IPS DF 19.7 (cell line): ENCODE results near the gene SLC22A16.

Experiments used
- DNase-seq: peaks from one replicate; pipeline ENCODE4 v3.0.0-alpha.2; 2013; ENCODE audit warnings: low read depth, low spot score

Gene SLC22A16

DNA sequence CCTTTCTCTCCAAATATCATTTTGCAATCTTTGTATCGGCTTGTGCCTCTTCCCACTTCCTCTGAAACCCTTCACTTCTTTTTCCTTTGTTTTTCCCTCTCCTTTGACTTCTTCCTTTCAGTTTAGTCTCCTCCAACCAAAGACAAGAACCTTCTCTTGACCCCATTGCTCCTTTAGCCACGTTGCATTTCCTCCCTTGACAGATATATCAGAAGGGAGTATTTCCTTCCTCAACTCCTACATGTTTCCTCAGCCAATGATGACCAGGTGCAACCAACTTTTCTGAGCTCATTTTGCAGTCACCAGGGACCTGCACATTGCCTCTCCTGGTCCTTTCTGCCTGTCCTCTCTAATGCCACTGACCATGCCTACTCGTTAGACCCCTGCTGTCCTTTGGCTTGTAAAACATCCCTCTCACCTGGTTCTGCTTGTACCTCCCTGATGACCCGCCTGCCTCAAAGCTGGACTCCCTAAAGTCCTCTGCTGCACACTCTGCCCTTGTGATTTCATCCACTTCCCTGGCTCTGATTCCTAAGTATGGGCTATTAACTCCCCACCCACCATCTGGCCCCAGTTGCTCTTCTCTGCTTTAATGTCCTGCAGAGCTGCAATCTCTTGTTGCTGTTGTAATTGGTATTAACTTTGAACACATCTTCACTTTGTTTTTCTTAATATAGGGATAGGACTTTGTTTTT is 27.4 kb downstream of the SLC22A16 start:
- DNase-seq, result no peak

GRCh38 chr6:110447761-110448160 is 28.7 kb downstream of the SLC22A16 start:
- DNase-seq, result no peak

GRCh38 chr6:110446405-110446804 is 30.0 kb downstream of the SLC22A16 start:
- DNase-seq, result no peak

GRCh38 chr6:110440026-110440425 is 36.4 kb downstream of the SLC22A16 start:
- DNase-seq, result no peak

GRCh38 chr6:110439356-110439755 is 37.1 kb downstream of the SLC22A16 start:
- no peak for DNase-seq

DNA sequence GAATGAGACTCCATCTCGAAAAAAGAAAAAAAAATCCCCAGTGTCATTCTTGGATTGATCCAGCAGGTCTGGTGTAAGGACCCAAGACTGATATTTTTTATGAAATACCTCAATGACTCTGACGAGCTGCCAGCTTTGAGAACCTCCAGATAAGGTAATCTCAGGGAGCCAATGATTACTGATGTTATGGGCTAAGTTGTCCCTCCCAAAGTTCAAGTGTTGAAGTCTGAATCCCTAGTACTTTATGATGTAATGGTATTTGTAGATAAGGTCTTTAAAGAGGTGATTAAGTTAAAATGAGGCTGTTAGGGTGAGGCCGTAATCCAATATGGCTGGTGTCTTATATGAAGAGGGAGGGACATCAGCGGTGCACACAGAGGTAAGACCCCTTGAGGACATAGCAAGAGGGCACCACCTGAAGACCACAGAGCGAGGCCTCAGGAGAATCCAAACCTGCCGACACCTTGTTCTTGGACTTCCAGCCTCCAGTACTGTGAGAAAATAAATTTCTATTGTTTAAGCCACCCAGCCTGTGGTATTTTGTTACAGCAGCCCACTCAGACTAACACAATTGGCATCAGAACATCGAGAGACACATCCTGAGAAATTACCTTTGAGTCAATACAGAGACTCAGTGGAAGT is 41.3 kb downstream of the SLC22A16 start:
- DNase-seq, result no peak

- no peak for DNase-seq
Measured at GRCh38 chr6:110432285-110432900, 44.0 kb downstream of the SLC22A16 start.

- DNase-seq, result no peak
Measured at GRCh38 chr6:110430741-110431140, 45.7 kb downstream of the SLC22A16 start.

DNA sequence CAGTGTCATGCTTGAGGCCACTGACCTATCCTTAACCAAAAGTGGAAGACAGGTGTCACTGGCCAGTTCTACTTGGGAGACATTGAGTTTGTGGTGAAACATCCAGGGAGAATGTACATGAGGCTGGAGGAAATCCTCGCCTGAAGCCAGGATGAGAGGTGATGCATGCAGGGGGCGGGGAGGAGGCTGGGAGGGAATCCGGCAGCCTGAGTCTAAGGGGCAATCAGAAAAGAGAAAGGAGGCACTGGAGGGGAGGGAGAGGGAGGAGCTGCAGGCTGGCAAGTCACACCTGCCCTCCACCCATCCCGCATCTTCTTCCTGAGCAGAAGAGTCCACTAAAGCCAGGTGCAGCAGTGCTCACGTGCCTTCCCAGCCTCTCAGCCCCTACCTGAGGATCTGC is 46.2 kb downstream of the SLC22A16 start:
- no peak for DNase-seq

- DNase-seq, result no peak
Measured at GRCh38 chr6:110428153-110428552, 48.3 kb downstream of the SLC22A16 start.

DNA sequence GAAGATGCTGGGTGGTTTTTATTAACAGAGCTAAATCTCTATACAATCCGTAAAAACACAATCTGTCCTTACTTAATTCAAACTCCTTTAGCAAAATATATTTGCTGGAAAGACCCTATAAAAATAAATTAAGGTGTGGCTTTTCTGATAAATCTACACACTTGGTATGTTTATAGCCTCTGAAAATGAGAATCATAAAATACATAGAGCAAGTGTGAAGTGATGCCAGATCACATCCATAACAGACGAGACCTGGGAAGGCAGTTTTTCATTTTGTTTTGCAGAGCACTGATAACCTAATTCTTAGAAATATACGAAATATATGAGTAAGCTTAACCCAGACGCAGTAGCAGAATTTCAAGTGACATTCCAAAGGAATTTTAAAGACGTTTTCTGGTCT is 50.6 kb downstream of the SLC22A16 start:
- DNase-seq, result no peak

- DNase-seq, result no peak
Measured at GRCh38 chr6:110422444-110422822, 54.0 kb downstream of the SLC22A16 start.

- no peak for DNase-seq
Measured at GRCh38 chr6:110421749-110422443, 54.5 kb downstream of the SLC22A16 start.

DNA sequence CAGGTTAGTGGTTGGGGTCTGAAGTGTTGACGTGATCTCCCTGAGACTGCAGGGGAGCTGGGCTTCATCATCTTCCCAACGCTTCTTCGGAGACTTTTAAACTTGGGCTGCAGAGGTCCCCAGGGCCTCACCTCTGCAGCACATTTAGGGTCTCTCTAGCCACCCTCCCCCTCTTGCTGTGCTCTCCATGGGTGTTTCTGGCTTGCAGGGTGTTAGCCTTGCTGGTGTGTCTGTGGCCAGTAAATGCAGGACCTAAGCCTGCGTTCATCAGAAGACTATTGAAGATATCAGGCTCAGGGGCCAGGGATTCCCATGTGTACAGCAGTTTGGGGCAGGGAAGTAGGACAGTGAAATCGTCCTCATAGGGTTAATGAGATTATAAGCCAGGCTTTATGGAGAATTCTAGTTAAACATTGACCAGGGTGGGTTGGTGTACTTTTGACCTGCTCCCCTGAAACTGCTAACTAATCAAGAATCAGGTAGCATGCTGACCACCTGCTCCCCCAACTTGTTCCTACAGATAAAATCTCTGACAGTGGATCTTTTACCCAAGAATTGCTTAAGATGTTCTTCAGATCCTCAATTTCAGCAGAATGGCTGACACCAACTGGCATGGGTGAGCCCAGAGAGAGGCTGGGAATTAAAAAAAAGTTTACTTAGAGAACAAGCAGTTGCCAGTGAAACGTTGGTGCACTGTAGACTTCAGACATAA is 57.2 kb downstream of the SLC22A16 start:
- DNase-seq, result no peak

DNA sequence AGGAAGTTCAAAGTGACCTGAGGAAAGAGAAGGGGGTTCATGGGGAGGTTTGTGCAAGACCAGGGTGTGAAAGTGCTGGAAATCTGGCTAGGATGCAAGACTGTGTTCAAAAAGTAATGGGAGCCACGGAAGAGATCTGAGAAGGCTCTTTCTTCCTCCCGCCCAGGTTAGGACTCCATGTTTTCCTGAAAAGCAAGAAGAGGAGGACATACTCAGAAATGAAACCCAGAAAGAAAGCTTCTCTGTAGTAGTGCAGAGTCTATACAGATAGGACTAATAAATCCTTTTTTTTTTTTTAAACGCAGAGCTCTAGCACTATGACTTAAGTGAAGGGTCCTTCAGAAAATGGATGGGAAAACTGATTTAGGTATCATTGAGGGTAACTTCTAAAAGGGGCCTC is 57.8 kb downstream of the SLC22A16 start:
- no peak for DNase-seq

DNA sequence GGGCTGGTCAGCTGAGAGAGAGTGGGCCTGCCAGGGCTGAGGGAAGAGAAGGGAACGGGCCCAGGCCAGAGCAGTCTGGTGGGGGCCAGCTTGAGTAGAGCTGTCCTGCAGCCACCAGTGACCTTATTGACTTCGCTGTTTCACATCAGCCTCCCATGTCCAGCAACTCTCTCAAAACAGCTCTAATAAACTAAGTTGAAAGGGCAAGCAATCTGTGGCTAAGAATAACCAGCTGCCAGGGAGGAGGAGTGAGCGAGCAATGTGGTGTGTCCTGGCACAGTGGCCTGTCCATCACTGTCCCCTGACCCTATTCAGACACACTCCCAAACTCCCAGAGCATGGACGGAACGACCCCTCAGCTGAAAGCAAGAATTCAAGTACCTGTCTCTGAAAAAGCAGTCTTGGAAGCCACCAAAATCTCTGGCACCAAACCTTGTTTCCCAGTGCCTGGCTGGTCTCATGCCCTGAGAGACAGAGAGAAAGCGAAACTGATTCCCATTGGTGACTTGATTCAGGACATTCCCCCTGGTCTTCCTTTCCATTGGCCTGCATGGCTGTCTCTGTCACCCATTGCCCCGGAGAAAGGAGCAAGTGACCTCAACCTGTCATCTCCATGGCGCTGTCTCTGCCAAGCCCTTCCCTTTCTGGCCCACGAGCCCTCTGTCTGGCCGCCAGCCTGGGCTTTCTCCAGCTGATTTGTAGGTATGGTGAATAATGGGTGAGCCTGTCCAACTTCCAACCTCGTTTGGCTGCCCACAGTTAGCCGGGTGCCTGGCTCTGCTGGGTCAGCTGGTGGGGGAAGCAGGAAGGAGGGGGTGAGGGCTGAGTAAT is 61.1 kb downstream of the SLC22A16 start, which contains the start of gene DDO:
Gene DDO, minus strand, starts transcription at position 490 of the 831 bp plus-strand sequence. CDS start 2,113 bp downstream, outside the sequence.
- no peak for DNase-seq

- DNase-seq, result no peak
Measured at GRCh38 chr6:110414669-110415068, 61.7 kb downstream of the SLC22A16 start.

DNA sequence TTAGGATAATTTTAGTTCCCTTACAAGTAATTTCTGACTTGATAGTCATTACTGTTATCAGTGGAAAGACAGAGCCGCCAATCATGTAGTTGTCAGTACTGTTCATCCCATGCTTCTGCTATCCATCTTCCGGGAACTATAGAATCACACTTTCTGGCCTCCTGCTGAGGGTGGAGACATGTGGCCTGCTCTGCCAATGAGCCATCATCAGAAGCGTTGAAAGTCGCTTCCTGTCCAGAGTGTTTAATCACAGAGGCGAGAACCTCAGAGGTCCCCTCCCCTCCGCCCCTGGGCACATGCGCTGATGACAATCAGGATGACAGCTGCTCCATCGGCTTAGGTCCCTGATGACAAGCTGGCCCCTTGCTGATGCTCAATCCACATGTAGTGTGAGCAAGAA is 64.1 kb downstream of the SLC22A16 start:
- DNase-seq, result no peak

GRCh38 chr6:110410511-110410910 is 65.9 kb downstream of the SLC22A16 start:
- DNase-seq, result no peak

- DNase-seq, result no peak
Measured at GRCh38 chr6:110409794-110410193, 66.6 kb downstream of the SLC22A16 start.

DNA sequence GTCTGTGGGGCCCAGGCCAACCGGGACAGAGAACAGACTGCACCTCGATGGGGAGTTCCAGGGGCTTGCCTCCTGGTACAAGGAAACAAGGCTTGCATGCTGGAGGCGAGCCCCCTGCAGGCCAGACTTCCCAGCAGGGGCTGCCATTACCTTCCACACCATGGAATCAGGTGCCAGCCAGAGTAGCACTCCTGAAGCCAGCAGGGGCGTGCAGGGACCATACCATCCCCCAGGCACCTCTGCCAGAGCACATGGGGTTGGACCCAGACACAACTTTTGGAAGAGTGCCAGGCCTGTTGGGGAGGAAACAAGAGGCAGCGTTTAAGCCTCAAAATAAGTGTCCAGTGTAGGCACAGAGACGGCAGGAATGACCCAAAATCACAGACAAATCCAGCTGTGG is 67.5 kb downstream of the SLC22A16 start:
- no peak for DNase-seq
